ENCODE measurements around the gene UBXN2A.

UBXN2A gene

GRCh38 chr2:23904692-23905091, 35.6 kb upstream of the UBXN2A start:
- H3K9me3 ChIP-seq (ENCODE audit: insufficient read depth, low read length) = no peaks in the 10 kb centered on the region
- H3K79me2 ChIP-seq (ENCODE audit: insufficient read depth, low read length) = peaks cover 50% of the 10 kb centered on the region
- H3K27me3 ChIP-seq (ENCODE audit: low read length) = no peaks in the 10 kb centered on the region
- H3K4me3 ChIP-seq (ENCODE audit: insufficient read depth, low read length, poor library complexity, severe bottlenecking) = no peak overlapping the region
- TF ChIP-seq EZH2phosphoT487 (conservative IDR thresholded peaks at IDR 0.05; ENCODE audit: low read length) (no peak), CTCF (IDR thresholded peaks at IDR 0.05; ENCODE audit: insufficient read depth, low read length, poor library complexity, severe bottlenecking) (no peak)
- H3K4me2 ChIP-seq (ENCODE audit: low read depth, low read length, poor library complexity, severe bottlenecking) = no peak overlapping the region
- H3K9me2 ChIP-seq (replicated peaks; ENCODE audit: insufficient read depth, low read length) = no peaks in the 10 kb centered on the region
- H4K20me1 ChIP-seq (ENCODE audit: low read depth, low read length) = peaks cover 3% of the 10 kb centered on the region
- H2AFZ ChIP-seq (ENCODE audit: low read depth, low read length, severe bottlenecking) = no peak overlapping the region
- no peaks in the 10 kb centered on the region for H3F3A ChIP-seq (ENCODE audit: insufficient read depth)
- no peak overlapping the region for H3K9ac ChIP-seq (ENCODE audit: low read length)
- no peak overlapping the region for H3K27ac ChIP-seq (ENCODE audit: low read depth, low read length)
- no peaks in the 10 kb centered on the region for H3K36me3 ChIP-seq (ENCODE audit: low read length)

DNA sequence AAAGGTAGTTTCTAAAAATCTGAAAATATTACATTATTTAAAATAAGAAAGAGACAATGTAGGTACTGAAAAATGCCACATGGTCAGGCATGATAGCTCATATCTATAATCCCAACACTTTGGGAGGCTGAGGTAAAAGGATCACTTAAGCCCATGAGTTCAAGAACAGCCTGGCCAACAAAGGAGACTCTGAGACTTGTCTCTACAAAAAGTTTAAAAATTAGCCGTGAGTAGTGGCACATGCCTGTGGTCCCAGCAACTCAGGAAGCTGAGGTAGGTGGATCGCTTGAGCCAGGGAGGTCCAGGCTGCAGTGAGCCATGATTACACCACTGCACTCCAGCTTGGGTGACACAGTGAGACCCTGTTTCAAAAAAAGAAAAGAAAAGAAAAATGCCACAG, 35.1 kb upstream of the UBXN2A start:
- Histone ChIP-seq H2AFZ (ENCODE audit: low read depth, low read length, severe bottlenecking) (no peak overlapping the region), H3K27ac (ENCODE audit: low read depth, low read length) (no peak overlapping the region), H3K79me2 (ENCODE audit: insufficient read depth, low read length) (peaks cover 47% of the 10 kb centered on the region)

GRCh38 chr2:23912054-23912453, 28.2 kb upstream of the UBXN2A start:
- Histone ChIP-seq H3K9me3 (ENCODE audit: insufficient read depth, low read length) (no peaks in the 10 kb centered on the region), H3K27me3 (ENCODE audit: low read length) (no peaks in the 10 kb centered on the region), H3K27ac (ENCODE audit: low read depth, low read length) (no peak overlapping the region), H3K4me3 (ENCODE audit: insufficient read depth, low read length, poor library complexity, severe bottlenecking) (no peak overlapping the region), H3K9me2 (replicated peaks; ENCODE audit: insufficient read depth, low read length) (no peaks in the 10 kb centered on the region), H2AFZ (ENCODE audit: low read depth, low read length, severe bottlenecking) (no peak overlapping the region), H3K4me2 (ENCODE audit: low read depth, low read length, poor library complexity, severe bottlenecking) (no peak overlapping the region), H3F3A (ENCODE audit: insufficient read depth) (0 out of 2 replicates have a peak, but pooled peaks cover 2% of the 10 kb centered on the region), H4K20me1 (ENCODE audit: low read depth, low read length) (no peaks in the 10 kb centered on the region), H3K9ac (ENCODE audit: low read length) (no peak overlapping the region), H3K36me3 (ENCODE audit: low read length) (no peaks in the 10 kb centered on the region), H3K79me2 (ENCODE audit: insufficient read depth, low read length) (peaks cover 61% of the 10 kb centered on the region)
- TF ChIP-seq CTCF (IDR thresholded peaks at IDR 0.05; ENCODE audit: insufficient read depth, low read length, poor library complexity, severe bottlenecking) (no peak), EZH2phosphoT487 (conservative IDR thresholded peaks at IDR 0.05; ENCODE audit: low read length) (no peak)

More for the DNA sequence above, 35.1 kb upstream of the UBXN2A start:
- H4K20me1 ChIP-seq (ENCODE audit: low read depth, low read length) = peaks cover 3% of the 10 kb centered on the region
- H3F3A ChIP-seq (ENCODE audit: insufficient read depth) = no peaks in the 10 kb centered on the region
- H3K9me2 ChIP-seq (replicated peaks; ENCODE audit: insufficient read depth, low read length) = no peaks in the 10 kb centered on the region
- no peak overlapping the region for H3K4me2 ChIP-seq (ENCODE audit: low read depth, low read length, poor library complexity, severe bottlenecking)
- no peak overlapping the region for H3K4me3 ChIP-seq (ENCODE audit: insufficient read depth, low read length, poor library complexity, severe bottlenecking)
- TF ChIP-seq CTCF (IDR thresholded peaks at IDR 0.05; ENCODE audit: insufficient read depth, low read length, poor library complexity, severe bottlenecking) (no peak), EZH2phosphoT487 (conservative IDR thresholded peaks at IDR 0.05; ENCODE audit: low read length) (no peak)
- H3K27me3 ChIP-seq (ENCODE audit: low read length) = no peaks in the 10 kb centered on the region
- H3K9ac ChIP-seq (ENCODE audit: low read length) = no peak overlapping the region
- no peaks in the 10 kb centered on the region for H3K36me3 ChIP-seq (ENCODE audit: low read length)
- H3K9me3 ChIP-seq (ENCODE audit: insufficient read depth, low read length) = no peaks in the 10 kb centered on the region
